K562 (cell line): ENCODE data around the gene DDAH2. TPM values are rescaled to one million over a fixed set of nuclear protein-coding genes. Genes with fewer than 3 reads are reported as not detected.

Source experiments
- AFF4 ChIP-seq: sonication (generic); formaldehyde crosslinking; IDR thresholded peaks from 2 replicates; pipeline ENCODE4 v1.8.0; 2023; ENCODE audit warnings: mild to moderate bottlenecking, missing genetic modification reagents
- ARID3B ChIP-seq: fragments of 250-450 bp; sonication (Bioruptor Pico); IDR thresholded peaks from 2 replicates; pipeline ENCODE4 v1.4.0; 2020; ENCODE audit warnings: borderline replicate concordance
- ELK3 ChIP-seq: fragments of 450-650 bp; formaldehyde crosslinking; IDR thresholded peaks from 2 replicates; pipeline ENCODE4 v1.4.0; 2020; ENCODE audit warnings: mild to moderate bottlenecking
- HBP1 ChIP-seq: fragments of 450-650 bp; formaldehyde crosslinking; IDR thresholded peaks from 2 replicates; pipeline ENCODE4 v1.4.0; 2022; ENCODE audit warnings: missing genetic modification characterization
- HLTF ChIP-seq: fragments of 450-650 bp; IDR thresholded peaks from 2 replicates; pipeline ENCODE4 v1.6.1; 2016
- MAX ChIP-seq: sonication (generic); formaldehyde crosslinking; IDR thresholded peaks from 2 replicates; pipeline ENCODE4 v1.9.0; 2022; ENCODE audit warnings: mild to moderate bottlenecking, missing genetic modification reagents
- SIX5 ChIP-seq, 2 experiments: IDR thresholded peaks; 2 replicates each; pipeline ENCODE4 v1.6.1; 2011; ENCODE audit warnings: low read length in 2 of 2, borderline replicate concordance in 1 of 2, low read depth in 1 of 2, mild to moderate bottlenecking in 1 of 2, moderate library complexity in 1 of 2; ENCODE audit not compliant: insufficient read depth in 1 of 2
- U2AF2 ChIP-seq: fragments of 200-400 bp; formaldehyde crosslinking; optimal IDR thresholded peaks from 2 replicates; pipeline ENCODE3; 2017; ENCODE audit warnings: low read depth, mild to moderate bottlenecking, low read length
- YBX1 ChIP-seq: fragments of 450-650 bp; IDR thresholded peaks from 2 replicates; pipeline ENCODE4 v1.7.1; 2016; ENCODE audit warnings: mild to moderate bottlenecking
- ZBTB17 ChIP-seq: fragments of 450-650 bp; formaldehyde crosslinking; IDR thresholded peaks from 2 replicates; pipeline ENCODE4 v1.4.0; 2020; ENCODE audit warnings: mild to moderate bottlenecking
- ZMIZ1 ChIP-seq, 2 experiments: fragments of 150-350 bp in 1 of 2; IDR thresholded peaks; 2 replicates each; pipeline ENCODE4 v1.6.1; 2012 to 2016; ENCODE audit warnings: low read depth in 2 of 2, low read length in 2 of 2, mild to moderate bottlenecking in 1 of 2, moderate library complexity in 1 of 2
- ZSCAN29 ChIP-seq: fragments of 450-650 bp; IDR thresholded peaks from 2 replicates; pipeline ENCODE4 v1.6.1; 2017
- polyA plus RNA-seq, 8 experiments: library from polyadenylated mRNA; depleted of rRNA in 4 of 8; stranded (reverse) in 5 of 8; unstranded in 3 of 8; fragments of >200 nt; fragmentation: Nextera tagmentation in 2 of 8; fragmentation: Illumina TruSeq in 1 of 8; extraction: Ambion mirVana in 2 of 8; extraction: Trizol in 1 of 8; gene quantifications; 2 replicates each; pipeline versions ENCODE4 v1.2.1 to v1.2.3, GENCODE V29; 2011 to 2014; ENCODE audit warnings: inconsistent platforms in 1 of 8, missing spikeins in 1 of 8
- total RNA-seq, 7 experiments: library from RNA; depleted of rRNA in 6 of 7; stranded (reverse); fragments of >200 nt in 6 of 7; fragmentation: Illumina TruSeq in 2 of 7; extraction: Trizol in 2 of 7; gene quantifications; 2 replicates each; pipeline versions ENCODE4 v1.2.1 to v1.2.3, GENCODE V29; 2011 to 2021; ENCODE audit warnings: low replicate concordance in 1 of 7

Gene DDAH2
- total and polyA plus RNA-seq, 9 of the 15 experiments (the other 6 are each of a cell fraction or from before 2014, with no cell fraction given) = 1.8 to 45.4 (median 21.4) TPM

GRCh38 chr6:31737991-31738979, 9.2 kb upstream of the DDAH2 start (continued):
- TF ChIP-seq ELK3 (no peak), HLTF (peak; percentile 82), ZBTB17 (CRISPR knock-in tag) (peak; percentile 78), ARID3B (CRISPR knock-in tag) (0 out of 2 replicates have a peak, but pooled peaks have one; percentile 89), ZSCAN29 (no peak), YBX1 (no peak), ZMIZ1 (IDR thresholded peaks at IDR 0.05; ENCODE audit: low read depth in 2 of 2, low read length in 2 of 2) (peak in 1 of 2 experiments; percentile 63; a peak in 2 of 4 replicates), SIX5 (IDR thresholded peaks at IDR 0.05; ENCODE audit: borderline replicate concordance in 1 of 2, insufficient read depth in 1 of 2, low read depth in 1 of 2, low read length in 2 of 2) (no peak), HBP1 (CRISPR knock-in tag) (peak; percentile 96), MAX (CRISPR knock-in tag) (peak; percentile 12; the same call in 1 of the 2 replicates), U2AF2 (no peak), AFF4 (CRISPR knock-in tag) (no peak)
